Measurements from ENCODE around the gene MTERF4. TPM values are rescaled to one million over a fixed set of nuclear protein-coding genes. Genes with fewer than 3 reads are reported as not detected.

Gene MTERF4
- polyA plus RNA-seq, 3 donors, result 15.5 to 37.4 (median 17.8) TPM

- peak overlapping the region in 1 of 7 donors; percentile 13 for H3K27ac Mint-ChIP-seq
- H3K79me2 ChIP-seq (ENCODE audit: insufficient read depth, low read length), result no peaks in the 10 kb centered on the region
- 98% methylated on average over 13 of the region's 14 CpGs for WGBS (ENCODE audit: insufficient coverage)
- TF ChIP-seq CTCF (IDR thresholded peaks at IDR 0.05), result no peak
- no peaks in the 10 kb centered on the region for H3K4me1 Mint-ChIP-seq
- no peak for DNase-seq
- H3K36me3 Mint-ChIP-seq, result peaks cover 23 to 30% of the 10 kb centered on the region in 2 donors
- H3K36me3 ChIP-seq (replicated peaks in 1 of 2; ENCODE audit: control insufficient read depth in 1 of 2, insufficient read depth in 2 of 2, low read length in 2 of 2), result peaks cover 5 to 36% of the 10 kb centered on the region in 2 donors
- peaks cover 0 to 2% (median 1%) of the 10 kb centered on the region in 3 donors for H3K27me3 Mint-ChIP-seq (ENCODE audit: low read depth in 3 of 3)
- no peaks in the 10 kb centered on the region for H3K9me3 Mint-ChIP-seq
- H3K9ac ChIP-seq (ENCODE audit: insufficient read depth, low read length, poor library complexity, severe bottlenecking), result no peak overlapping the region
- H3K4me3 ChIP-seq (replicated peaks in 1 of 3; ENCODE audit: low read depth in 2 of 3, low read length in 3 of 3), result no peak overlapping the region
- H2AFZ ChIP-seq (ENCODE audit: insufficient read depth, low read depth, low read length, poor library complexity, severe bottlenecking), result no peak overlapping the region
- H3K27ac ChIP-seq (ENCODE audit: low read depth in 1 of 2, low read length in 2 of 2), result no peak overlapping the region
- H3K4me2 ChIP-seq (replicated peaks; ENCODE audit: extremely low read depth, low read length, poor library complexity, severe bottlenecking), result no peak overlapping the region
- H3K4me3 Mint-ChIP-seq, result no peak overlapping the region
- H3K27me3 ChIP-seq (ENCODE audit: control insufficient read depth in 2 of 2, insufficient read depth in 2 of 2, low read length in 2 of 2), result no peaks in the 10 kb centered on the region
- H3K9me3 ChIP-seq (replicated peaks in 1 of 2; ENCODE audit: control insufficient read depth in 1 of 2, insufficient read depth in 1 of 2, low read length in 2 of 2), result no peaks in the 10 kb centered on the region
- intact Hi-C loops (cut with micrococcal nuclease), result no loop called here
- no peaks in the 10 kb centered on the region for H4K20me1 ChIP-seq (ENCODE audit: insufficient read depth, low read length)
- H3K4me1 ChIP-seq (ENCODE audit: control insufficient read depth in 1 of 2, insufficient read depth in 2 of 2, low read length in 2 of 2), result no peaks in the 10 kb centered on the region
Measured at GRCh38 chr2:241141214-241141770, 39.2 kb upstream of the MTERF4 start.

GRCh38 chr2:241140445-241140840, 38.4 kb upstream of the MTERF4 start:
- Histone ChIP-seq H3K27ac (ENCODE audit: low read depth in 1 of 2, low read length in 2 of 2) (no peak overlapping the region), H2AFZ (ENCODE audit: insufficient read depth, low read depth, low read length, poor library complexity, severe bottlenecking) (no peak overlapping the region), H3K27me3 (ENCODE audit: control insufficient read depth in 2 of 2, insufficient read depth in 2 of 2, low read length in 2 of 2) (no peaks in the 10 kb centered on the region), H3K36me3 (replicated peaks in 1 of 2; ENCODE audit: control insufficient read depth in 1 of 2, insufficient read depth in 2 of 2, low read length in 2 of 2) (peaks cover 5 to 36% of the 10 kb centered on the region in 2 donors), H3K4me2 (replicated peaks; ENCODE audit: extremely low read depth, low read length, poor library complexity, severe bottlenecking) (no peak overlapping the region), H3K9me3 (replicated peaks in 1 of 2; ENCODE audit: control insufficient read depth in 1 of 2, insufficient read depth in 1 of 2, low read length in 2 of 2) (no peaks in the 10 kb centered on the region), H3K79me2 (ENCODE audit: insufficient read depth, low read length) (no peaks in the 10 kb centered on the region), H3K4me3 (replicated peaks in 1 of 3; ENCODE audit: low read depth in 2 of 3, low read length in 3 of 3) (no peak overlapping the region), H3K9ac (ENCODE audit: insufficient read depth, low read length, poor library complexity, severe bottlenecking) (no peak overlapping the region), H3K4me1 (ENCODE audit: control insufficient read depth in 1 of 2, insufficient read depth in 2 of 2, low read length in 2 of 2) (no peaks in the 10 kb centered on the region), H4K20me1 (ENCODE audit: insufficient read depth, low read length) (no peaks in the 10 kb centered on the region)
- DNase-seq, result no peak
- Mint-ChIP-seq H3K27ac (peak overlapping the region in 1 of 7 donors; percentile 36), H3K4me3 (no peak overlapping the region), H3K9me3 (no peaks in the 10 kb centered on the region), H3K4me1 (no peaks in the 10 kb centered on the region), H3K27me3 (ENCODE audit: low read depth in 3 of 3) (peaks cover 0 to 2% (median 1%) of the 10 kb centered on the region in 3 donors), H3K36me3 (peaks cover 26 to 39% of the 10 kb centered on the region in 2 donors)
- intact Hi-C loops (cut with micrococcal nuclease), result no loop called here
- no peak for TF ChIP-seq CTCF (IDR thresholded peaks at IDR 0.05)
- 94% methylated on average over 6 of the region's 10 CpGs for WGBS (ENCODE audit: insufficient coverage)
